Mononuclear cell (primary cell): Measurements from ENCODE around the gene NSA2. TPM values are rescaled to one million over a fixed set of nuclear protein-coding genes. Genes with fewer than 3 reads are reported as not detected.
"Not testable (repeated sequence)": the region's sequence is repeated elsewhere in the genome, so short reads cannot be mapped to it uniquely, and the experiment has no call there.

ENCODE experiments used
- H3K27me3 ChIP-seq: 2 replicates; pipeline ENCODE4 v1.6.0; 2011; ENCODE audit warnings: low read length, control low read depth; ENCODE audit not compliant: insufficient read depth
- H3K4me1 ChIP-seq: 2 replicates; pipeline ENCODE4 v1.5.1; 2011; ENCODE audit warnings: mild to moderate bottlenecking, low read length, control low read depth; ENCODE audit not compliant: insufficient read depth
- H3K4me3 ChIP-seq: 2 replicates; pipeline ENCODE4 v1.5.1; 2011; ENCODE audit warnings: mild to moderate bottlenecking, low read length, moderate library complexity
- H3K9me3 ChIP-seq: 2 replicates; pipeline ENCODE4 v1.5.1; 2011; ENCODE audit warnings: low read depth, mild to moderate bottlenecking, control low read depth, low read length
- total RNA-seq: library from RNA; depleted of rRNA; stranded (reverse); fragments of >200 nt; gene quantifications from one replicate; pipeline ENCODE4 v1.2.3, GENCODE V29; 2012

NSA2 gene
- total RNA-seq, 1 donor = 147 TPM

GRCh38 chr5:74786851-74787250, 19.8 kb downstream of the NSA2 start:
- no peaks in the 10 kb centered on the region for H3K27me3 ChIP-seq
- no peaks in the 10 kb centered on the region for H3K9me3 ChIP-seq
- H3K4me1 ChIP-seq = no peaks in the 10 kb centered on the region
- no peak overlapping the region for H3K4me3 ChIP-seq

- H3K4me1 ChIP-seq = no peaks in the 10 kb centered on the region
- no peaks in the 10 kb centered on the region for H3K27me3 ChIP-seq
- H3K9me3 ChIP-seq = no peaks in the 10 kb centered on the region
- no peak overlapping the region for H3K4me3 ChIP-seq
These were observed 20.4 kb downstream of the NSA2 start for GRCh38 chr5:74787424-74787823.

- not testable (repeated sequence) for H3K4me3 ChIP-seq, H3K4me1 ChIP-seq, H3K27me3 ChIP-seq, H3K9me3 ChIP-seq
These were observed 24.6 kb downstream of the NSA2 start for GRCh38 chr5:74791669-74792068.

- H3K27me3 ChIP-seq = no peaks in the 10 kb centered on the region
- no peak overlapping the region for H3K4me3 ChIP-seq
- no peaks in the 10 kb centered on the region for H3K9me3 ChIP-seq
- no peaks in the 10 kb centered on the region for H3K4me1 ChIP-seq
These were observed 32.2 kb downstream of the NSA2 start for GRCh38 chr5:74798977-74799911.

- Histone ChIP-seq H3K4me3 (no peak overlapping the region), H3K4me1 (no peaks in the 10 kb centered on the region), H3K9me3 (no peaks in the 10 kb centered on the region), H3K27me3 (no peaks in the 10 kb centered on the region)
These were observed 34.1 kb downstream of the NSA2 start for GRCh38 chr5:74801197-74801596.

- H3K4me3 ChIP-seq = no peak overlapping the region
- H3K27me3 ChIP-seq = no peaks in the 10 kb centered on the region
These were observed 34.9 kb downstream of the NSA2 start for GRCh38 chr5:74801941-74802340.

GRCh38 chr5:74810915-74811314, 43.9 kb downstream of the NSA2 start:
- no peak overlapping the region for H3K4me3 ChIP-seq
- H3K27me3 ChIP-seq = no peaks in the 10 kb centered on the region
- H3K9me3 ChIP-seq = no peaks in the 10 kb centered on the region
- no peaks in the 10 kb centered on the region for H3K4me1 ChIP-seq

More at GRCh38 chr5:74801941-74802340, 34.9 kb downstream of the NSA2 start:
- Histone ChIP-seq H3K9me3 (no peaks in the 10 kb centered on the region), H3K4me1 (no peaks in the 10 kb centered on the region)

- H3K4me1 ChIP-seq = no peaks in the 10 kb centered on the region
- no peaks in the 10 kb centered on the region for H3K9me3 ChIP-seq
- H3K27me3 ChIP-seq = no peaks in the 10 kb centered on the region
- H3K4me3 ChIP-seq = no peak overlapping the region
These were observed 49.8 kb downstream of the NSA2 start for GRCh38 chr5:74816875-74817274.

GRCh38 chr5:74822288-74822687, 55.2 kb downstream of the NSA2 start:
- H3K4me3 ChIP-seq = no peak overlapping the region
- H3K4me1 ChIP-seq = no peaks in the 10 kb centered on the region
- H3K27me3 ChIP-seq = no peaks in the 10 kb centered on the region
- no peaks in the 10 kb centered on the region for H3K9me3 ChIP-seq

GRCh38 chr5:74829413-74829812, 62.4 kb downstream of the NSA2 start:
- Histone ChIP-seq H3K27me3 (no peaks in the 10 kb centered on the region), H3K4me3 (no peak overlapping the region), H3K4me1 (no peaks in the 10 kb centered on the region), H3K9me3 (no peaks in the 10 kb centered on the region)

Other genes starting within 250 kb of the NSA2 start
- gene ENC1, start 126.5 kb upstream of the NSA2 start, total RNA-seq = 31.9 TPM
- 103 TPM for gene HEXB, start 82.0 kb upstream of the NSA2 start, total RNA-seq
- 13.9 TPM for gene GFM2, start 132 bp upstream of the NSA2 start, total RNA-seq
- 29.3 TPM for gene FAM169A, start 99.1 kb downstream of the NSA2 start, total RNA-seq